A549 treated with AZD2906 at 1 μM for 4 hours (cell line): ENCODE measurements around the gene TMEM184B. TPM values are rescaled to one million over a fixed set of nuclear protein-coding genes. Genes with fewer than 3 reads are reported as not detected.

Experiments used
- total RNA-seq: library from RNA; stranded (reverse); fragments of 200-300 nt; extraction: Qiagen RNA extraction; gene quantifications from 5 replicates; pipeline ENCODE4 v1.2.3, GENCODE V29; 2022

Gene TMEM184B
- 49.9 to 65.9 TPM (median 60.9 TPM) in 5 replicates for total RNA-seq

GRCh38 chr22:38272373-38273134, at the start of gene TMEM184B:
TSS of gene TMEM184B (minus strand) at chr22:38273010. CDS start at chr22:38247961, 25,049 bp downstream.

GRCh38 chr22:38317122-38317994, 44.5 kb upstream of the TMEM184B start, which contains the start of gene CSNK1E:
TSS of gene CSNK1E (minus strand) at chr22:38317433. CDS start at chr22:38314157, 3,276 bp downstream.

GRCh38 chr22:38201711-38202436, 70.9 kb downstream of the TMEM184B start, which contains the start of gene MAFF:
TSS of gene MAFF (plus strand) at chr22:38201994. CDS start at chr22:38213854, 11,860 bp downstream.

GRCh38 chr22:38181453-38182200, 91.2 kb downstream of the TMEM184B start, which contains the start of gene PLA2G6:
TSS of gene PLA2G6 (minus strand) at chr22:38181830. CDS start at chr22:38169426, 12,404 bp downstream.

Other genes starting within 250 kb of the TMEM184B start
- 11.8 to 14.1 TPM (median 12.4 TPM) in 5 replicates for gene PICK1, start 215.6 kb downstream of the TMEM184B start, total RNA-seq
- gene SLC16A8, start 188.8 kb downstream of the TMEM184B start, total RNA-seq: not detected in 5 replicates
- 5.1 to 8.5 TPM (median 8.0 TPM) in 5 replicates for gene BAIAP2L2, start 162.3 kb downstream of the TMEM184B start, total RNA-seq
- 2.9 to 4.9 TPM (median 4.4 TPM) in 5 replicates for gene PLA2G6, start 91.2 kb downstream of the TMEM184B start, total RNA-seq
- gene MAFF, start 71.0 kb downstream of the TMEM184B start, total RNA-seq: 22.7 to 29.9 TPM (median 22.9 TPM) in 5 replicates
- 84.7 to 104 TPM (median 96.8 TPM) in 5 replicates for gene CSNK1E, start 44.4 kb upstream of the TMEM184B start, total RNA-seq
- gene KCNJ4, start 182.2 kb upstream of the TMEM184B start, total RNA-seq: 0.82 to 1.1 TPM (median 0.94 TPM) in 5 replicates
- 17.7 to 22.4 TPM (median 19.1 TPM) in 5 replicates for gene KDELR3, start 195.1 kb upstream of the TMEM184B start, total RNA-seq
- gene DDX17, start 233.3 kb upstream of the TMEM184B start, total RNA-seq: 82.4 to 101 TPM (median 87.0 TPM) in 5 replicates